NCI-H1417 treated with DMSO at 0.1 percent for 48 hours (cell line): ENCODE results near the gene FNDC3B.
"Not testable (repeated sequence)": the region's sequence is repeated elsewhere in the genome, so short reads cannot be mapped to it uniquely, and the experiment has no call there.

ENCODE experiments used
- DNase-seq: peaks from one replicate; lab custom pipeline; 2025; lab: John Stamatoyannopoulos, UW

Gene FNDC3B

GRCh38 chr3:172031996-172032395, 7.4 kb upstream of the FNDC3B start:
- no peak for DNase-seq

GRCh38 chr3:172033396-172033795, 6.0 kb upstream of the FNDC3B start:
- DNase-seq = no peak

- DNase-seq = no peak
Measured at GRCh38 chr3:172034786-172035685, 4.3 kb upstream of the FNDC3B start.

- no peak for DNase-seq
Measured at GRCh38 chr3:172036541-172037215, 2.7 kb upstream of the FNDC3B start.

GRCh38 chr3:172038798-172039435, 461 bp upstream of the FNDC3B start:
- no peak for DNase-seq

GRCh38 chr3:172040078-172040980, 951 bp downstream of the FNDC3B start:
- no peak for DNase-seq

GRCh38 chr3:172040981-172041963, 1.9 kb downstream of the FNDC3B start:
- no peak for DNase-seq

GRCh38 chr3:172042136-172042662, 2.8 kb downstream of the FNDC3B start:
- DNase-seq = no peak

GRCh38 chr3:172042663-172043179, 3.3 kb downstream of the FNDC3B start:
- DNase-seq = not testable (repeated sequence)

- DNase-seq = no peak
Measured at GRCh38 chr3:172043233-172043632, 3.9 kb downstream of the FNDC3B start.

- DNase-seq = no peak
Measured at GRCh38 chr3:172043766-172044165, 4.4 kb downstream of the FNDC3B start.

- no peak for DNase-seq
Measured at GRCh38 chr3:172044833-172045585, 5.6 kb downstream of the FNDC3B start.

- DNase-seq = no peak
Measured at GRCh38 chr3:172046268-172046915, 7.0 kb downstream of the FNDC3B start.

- no peak for DNase-seq
Measured at GRCh38 chr3:172047567-172048115, 8.3 kb downstream of the FNDC3B start.

- no peak for DNase-seq
Measured at GRCh38 chr3:172048599-172048998, 9.2 kb downstream of the FNDC3B start.

- no peak for DNase-seq
Measured at GRCh38 chr3:172051310-172051956, 12.1 kb downstream of the FNDC3B start.

GRCh38 chr3:172051957-172052354, 12.6 kb downstream of the FNDC3B start:
- DNase-seq = no peak

GRCh38 chr3:172052405-172052804, 13.0 kb downstream of the FNDC3B start:
- DNase-seq = no peak
